Activated CD4-positive, alpha-beta T cell treated with anti-CD3 and anti-CD28 coated beads for 36 hours (primary cell): ENCODE data around the gene MN1. TPM values are rescaled to one million over a fixed set of nuclear protein-coding genes. Genes with fewer than 3 reads are reported as not detected.

Experiments used
- ATAC-seq: fragments of 200-7000 bp; cut with Tn5 transposase; one replicate; pipeline ENCODE4 v1.10.0; 2021; ENCODE audit warnings: mild to moderate bottlenecking, moderate library complexity
- CTCF ChIA-PET: fragments of 350-600 bp; sonication (Branson Sonifier 250); formaldehyde crosslinking; loops from one replicate; lab custom pipeline; 2021; ENCODE audit warnings: antibody characterized with exemption; lab: Charles Lee
- POLR2A ChIA-PET: fragments of 350-600 bp; sonication (Branson Sonifier 250); formaldehyde crosslinking; loops from one replicate; lab custom pipeline; 2021; ENCODE audit warnings: antibody characterized with exemption, inconsistent platforms; lab: Charles Lee
- DNase-seq: peaks from one replicate; pipeline ENCODE4 v3.0.0-alpha.2; 2020
- H3K27ac Mint-ChIP-seq: one replicate; pipeline ENCODE4 v1.8.0; 2021; ENCODE audit warnings: mixed read lengths
- H3K27me3 Mint-ChIP-seq: one replicate; pipeline ENCODE4 v1.8.0; 2021; ENCODE audit warnings: mixed read lengths
- H3K36me3 Mint-ChIP-seq: one replicate; pipeline ENCODE4 v1.8.0; 2021; ENCODE audit warnings: low read depth, mixed read lengths
- H3K4me1 Mint-ChIP-seq: one replicate; pipeline ENCODE4 v1.8.0; 2021; ENCODE audit warnings: mixed read lengths
- H3K4me3 Mint-ChIP-seq: one replicate; pipeline ENCODE4 v1.8.0; 2021; ENCODE audit warnings: mild to moderate bottlenecking, moderate library complexity, mixed read lengths
- H3K9me3 Mint-ChIP-seq: one replicate; pipeline ENCODE4 v1.8.0; 2021; ENCODE audit warnings: low read depth, mixed read lengths
- intact Hi-C, 2 experiments: fragments of 100-400 bp; cut with DNase I in 1 of 2; cut with micrococcal nuclease in 1 of 2; formaldehyde crosslinking; loops; one replicate each; pipeline versions ENCODE4 v1.14.2 to v1.15.1; 2022 to 2024; cut with DNase I, micrococcal nuclease
- total RNA-seq, 2 experiments: library from RNA; stranded (reverse); gene quantifications; one replicate each; pipeline ENCODE4 v1.2.3, GENCODE V29; 2021

The MN1 gene
- total RNA-seq, 2 experiments from 2014 or later = 0.05 to 0.12 TPM

DNA sequence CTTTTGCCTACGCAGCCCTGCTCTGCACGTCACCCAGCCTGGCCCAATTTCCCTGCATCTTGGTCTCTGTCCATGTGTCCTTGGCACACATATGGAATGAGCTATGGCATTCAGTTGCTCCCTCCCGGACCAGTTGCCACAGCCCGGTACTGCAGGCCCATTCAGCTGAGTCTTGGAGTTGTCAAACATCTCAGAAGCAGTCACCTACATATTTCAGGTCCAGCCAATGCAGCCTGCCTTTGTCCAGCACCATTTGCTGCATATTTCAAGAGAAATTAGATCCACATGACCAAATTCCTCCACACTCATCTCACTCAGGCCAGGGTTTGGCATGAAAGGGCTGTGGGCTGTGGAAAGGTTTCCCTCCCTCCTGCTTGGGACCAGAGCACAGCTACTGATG, 76.8 kb downstream of the MN1 start:
- peaks cover 4% of the 10 kb centered on the region for H3K27me3 Mint-ChIP-seq
- ChIA-PET CTCF (no interaction called here), POLR2A (no interaction called here)
- H3K27ac Mint-ChIP-seq = no peak overlapping the region
- DNase-seq (no peak), ATAC-seq (no peak)
- H3K4me3 Mint-ChIP-seq = no peak overlapping the region
- no peaks in the 10 kb centered on the region for H3K36me3 Mint-ChIP-seq
- peaks cover 5% of the 10 kb centered on the region for H3K9me3 Mint-ChIP-seq
- intact Hi-C loops = no loop called here
- no peaks in the 10 kb centered on the region for H3K4me1 Mint-ChIP-seq

DNA sequence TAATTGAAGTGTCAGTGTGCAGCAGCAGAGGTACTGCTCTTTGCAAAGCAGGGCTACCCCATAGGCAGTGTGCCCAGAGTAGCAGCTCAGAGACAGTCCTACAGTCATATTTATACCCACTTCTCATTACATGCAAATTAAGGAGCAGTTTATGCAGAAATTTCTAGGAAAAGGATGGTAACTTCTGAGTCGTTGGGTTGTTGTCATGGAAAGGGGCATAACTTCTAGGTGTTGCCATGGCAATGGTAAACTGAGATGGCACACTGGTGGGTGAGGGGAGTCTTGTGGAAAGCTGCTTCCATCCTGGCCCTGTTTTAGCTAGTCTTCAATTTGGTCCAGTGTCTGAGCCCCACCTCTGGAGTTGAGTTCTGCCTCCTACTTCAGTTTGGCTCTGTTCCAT, 77.4 kb downstream of the MN1 start:
- Mint-ChIP-seq H3K27ac (no peak overlapping the region), H3K4me3 (no peak overlapping the region), H3K27me3 (peaks cover 4% of the 10 kb centered on the region), H3K9me3 (peaks cover 5% of the 10 kb centered on the region), H3K4me1 (no peaks in the 10 kb centered on the region), H3K36me3 (no peaks in the 10 kb centered on the region)
- POLR2A ChIA-PET = no interaction called here
- ATAC-seq (no peak), DNase-seq (no peak)
- intact Hi-C loops = no loop called here
- CTCF ChIA-PET = no interaction called here

DNA sequence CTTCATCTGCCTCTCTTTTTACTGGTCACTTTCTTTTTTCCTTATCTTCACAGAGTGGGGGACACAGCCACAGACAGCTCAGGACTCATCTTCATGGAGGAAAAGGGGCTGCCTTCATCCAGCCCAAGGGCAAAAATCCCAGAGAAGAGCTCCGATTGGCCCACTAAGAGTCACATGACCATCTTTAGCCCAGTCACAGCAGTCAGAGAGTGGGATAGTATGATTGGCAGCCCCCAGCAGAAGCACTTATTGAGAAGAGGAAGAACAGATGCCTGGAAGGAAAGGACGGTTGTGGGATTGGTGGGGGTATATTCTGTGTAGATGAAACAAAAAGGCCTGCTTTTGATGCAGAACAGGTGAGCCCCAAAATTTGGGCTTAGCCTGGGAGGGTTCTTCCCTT, 77.8 kb downstream of the MN1 start:
- ATAC-seq (no peak), DNase-seq (no peak)
- Mint-ChIP-seq H3K4me1 (no peaks in the 10 kb centered on the region), H3K36me3 (no peaks in the 10 kb centered on the region), H3K4me3 (no peak overlapping the region), H3K27me3 (peaks cover 4% of the 10 kb centered on the region), H3K27ac (no peak overlapping the region), H3K9me3 (peaks cover 5% of the 10 kb centered on the region)
- POLR2A ChIA-PET = no interaction called here
- intact Hi-C loops = no loop called here
- CTCF ChIA-PET = no interaction called here

DNA sequence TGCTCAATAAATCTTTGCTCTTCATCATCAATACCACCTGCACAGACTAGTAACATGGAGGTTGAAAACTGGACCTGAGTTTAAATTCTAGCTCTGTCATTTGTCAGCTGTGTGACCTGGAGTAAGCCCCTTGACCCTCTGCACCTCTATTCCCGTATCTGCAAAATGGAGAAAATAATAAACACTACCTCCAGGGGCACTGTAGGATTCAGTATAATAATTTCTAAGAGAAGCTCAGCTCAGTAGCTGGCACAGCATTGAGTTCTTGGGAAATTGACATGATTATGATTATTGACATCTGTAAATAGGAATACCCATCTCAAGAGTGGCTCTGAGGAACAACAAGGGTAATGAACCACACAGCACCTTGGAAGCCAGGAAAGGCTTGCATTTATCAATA, 78.4 kb downstream of the MN1 start:
- ChIA-PET POLR2A (no interaction called here), CTCF (no interaction called here)
- H3K4me1 Mint-ChIP-seq = no peaks in the 10 kb centered on the region
- H3K27ac Mint-ChIP-seq = no peak overlapping the region
- peaks cover 4% of the 10 kb centered on the region for H3K27me3 Mint-ChIP-seq
- DNase-seq = no peak
- no peaks in the 10 kb centered on the region for H3K36me3 Mint-ChIP-seq
- peaks cover 5% of the 10 kb centered on the region for H3K9me3 Mint-ChIP-seq
- intact Hi-C loops = no loop called here
- H3K4me3 Mint-ChIP-seq = no peak overlapping the region
- no peak for ATAC-seq

DNA sequence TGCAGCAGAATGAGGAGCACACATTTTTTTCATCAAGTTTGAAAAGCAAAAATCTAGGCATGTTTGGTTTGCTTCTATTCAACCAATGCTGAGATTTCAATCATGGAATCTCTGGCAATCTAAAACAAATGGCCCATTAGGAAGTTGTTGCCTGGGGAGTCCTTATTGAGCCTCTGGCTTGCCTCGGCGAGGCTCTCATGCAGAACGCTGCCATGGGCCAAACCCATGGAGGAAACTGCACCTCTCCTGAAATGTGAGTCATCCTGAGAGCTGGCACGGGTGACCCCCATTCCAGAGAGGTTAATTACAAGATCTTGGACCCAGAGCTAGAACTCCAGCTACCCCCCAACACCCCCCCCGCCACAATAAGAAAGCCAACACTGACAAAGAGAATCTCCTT, 80.7 kb downstream of the MN1 start:
- intact Hi-C loops = no loop called here
- no peak for ATAC-seq
- no peak overlapping the region for H3K27ac Mint-ChIP-seq
- H3K27me3 Mint-ChIP-seq = peaks cover 8% of the 10 kb centered on the region
- H3K9me3 Mint-ChIP-seq = peaks cover 7% of the 10 kb centered on the region
- H3K4me3 Mint-ChIP-seq = no peak overlapping the region
- DNase-seq = no peak
- H3K4me1 Mint-ChIP-seq = no peaks in the 10 kb centered on the region
- POLR2A ChIA-PET = no interaction called here
- no peaks in the 10 kb centered on the region for H3K36me3 Mint-ChIP-seq
- CTCF ChIA-PET = no interaction called here

DNA sequence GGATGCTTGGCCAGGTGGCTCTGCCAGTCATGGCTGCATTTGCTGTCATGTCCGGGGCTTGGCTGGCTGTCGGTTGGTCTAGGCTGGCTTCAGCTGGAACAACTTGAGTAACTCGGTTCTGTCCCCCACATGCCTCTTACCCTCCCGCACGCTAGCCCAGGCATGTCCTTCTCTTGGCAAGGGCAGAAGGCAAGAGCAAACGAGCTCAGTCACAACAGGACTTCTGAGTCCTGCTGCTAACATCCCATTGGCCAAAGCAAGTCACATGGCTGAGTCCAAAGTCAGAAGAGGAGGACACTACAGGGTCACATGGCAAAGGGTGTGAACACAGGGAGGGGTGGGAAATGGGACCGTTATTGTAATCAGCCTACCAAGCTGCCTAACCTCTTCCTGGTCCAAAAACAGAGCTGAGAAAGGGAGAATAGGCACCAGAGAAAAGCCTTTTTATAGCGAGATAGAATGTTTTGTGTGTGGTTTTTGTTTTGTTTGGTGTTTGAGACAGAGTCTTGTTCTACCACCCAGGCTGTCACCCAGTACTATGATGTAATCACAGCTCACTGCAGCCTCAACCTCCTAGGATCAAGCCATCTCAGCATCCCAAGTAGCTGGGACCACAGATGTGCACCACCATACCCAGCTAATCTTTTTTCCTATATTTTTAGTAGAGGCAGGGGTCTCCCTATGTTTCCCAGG, 81.9 kb downstream of the MN1 start:
- intact Hi-C loops = loop anchor here in 1 of 2 experiments (10.0 kb wide), 1 partner anchor 65 kb away; no protein-coding TSS in a partner anchor

DNA sequence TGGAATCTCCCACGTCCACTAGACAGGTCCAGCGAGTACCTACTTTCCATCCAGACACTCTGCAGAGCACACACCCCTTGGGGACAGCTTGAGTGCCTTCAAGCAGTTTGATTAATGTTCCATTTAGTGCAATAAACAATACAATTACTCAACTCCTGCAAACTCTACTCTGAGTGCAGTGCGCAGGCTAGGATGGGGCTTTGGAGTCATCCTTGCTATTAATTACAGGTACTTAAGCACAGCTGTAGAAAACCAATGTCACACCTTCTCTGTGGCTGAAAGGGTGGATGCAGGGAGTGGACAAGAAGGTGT, 82.6 kb downstream of the MN1 start:
- ChIA-PET POLR2A (no interaction called here), CTCF (no interaction called here)
- intact Hi-C loops = loop anchor here in 1 of 2 experiments (10.0 kb wide), 1 partner anchor 64 kb away; no protein-coding TSS in a partner anchor
- H3K27me3 Mint-ChIP-seq = peaks cover 8% of the 10 kb centered on the region
- H3K4me3 Mint-ChIP-seq = no peak overlapping the region
- ATAC-seq = no peak
- peaks cover 2% of the 10 kb centered on the region for H3K9me3 Mint-ChIP-seq
- no peak for DNase-seq
- H3K36me3 Mint-ChIP-seq = no peaks in the 10 kb centered on the region
- no peak overlapping the region for H3K27ac Mint-ChIP-seq
- H3K4me1 Mint-ChIP-seq = no peaks in the 10 kb centered on the region

More for the DNA sequence above, 81.9 kb downstream of the MN1 start:
- no peaks in the 10 kb centered on the region for H3K4me1 Mint-ChIP-seq
- H3K36me3 Mint-ChIP-seq = no peaks in the 10 kb centered on the region
- no peak overlapping the region for H3K4me3 Mint-ChIP-seq
- H3K27ac Mint-ChIP-seq = no peak overlapping the region
- peaks cover 8% of the 10 kb centered on the region for H3K27me3 Mint-ChIP-seq
- ChIA-PET POLR2A (no interaction called here), CTCF (interaction anchor here (0.6 to 0.8 kb wide), 2 partner anchors 20 to 60 kb away, joined by 3 to 4 read pairs; no protein-coding TSS in a partner anchor)
- no peak for ATAC-seq
- peak; percentile 6 for DNase-seq
- peaks cover 2% of the 10 kb centered on the region for H3K9me3 Mint-ChIP-seq

DNA sequence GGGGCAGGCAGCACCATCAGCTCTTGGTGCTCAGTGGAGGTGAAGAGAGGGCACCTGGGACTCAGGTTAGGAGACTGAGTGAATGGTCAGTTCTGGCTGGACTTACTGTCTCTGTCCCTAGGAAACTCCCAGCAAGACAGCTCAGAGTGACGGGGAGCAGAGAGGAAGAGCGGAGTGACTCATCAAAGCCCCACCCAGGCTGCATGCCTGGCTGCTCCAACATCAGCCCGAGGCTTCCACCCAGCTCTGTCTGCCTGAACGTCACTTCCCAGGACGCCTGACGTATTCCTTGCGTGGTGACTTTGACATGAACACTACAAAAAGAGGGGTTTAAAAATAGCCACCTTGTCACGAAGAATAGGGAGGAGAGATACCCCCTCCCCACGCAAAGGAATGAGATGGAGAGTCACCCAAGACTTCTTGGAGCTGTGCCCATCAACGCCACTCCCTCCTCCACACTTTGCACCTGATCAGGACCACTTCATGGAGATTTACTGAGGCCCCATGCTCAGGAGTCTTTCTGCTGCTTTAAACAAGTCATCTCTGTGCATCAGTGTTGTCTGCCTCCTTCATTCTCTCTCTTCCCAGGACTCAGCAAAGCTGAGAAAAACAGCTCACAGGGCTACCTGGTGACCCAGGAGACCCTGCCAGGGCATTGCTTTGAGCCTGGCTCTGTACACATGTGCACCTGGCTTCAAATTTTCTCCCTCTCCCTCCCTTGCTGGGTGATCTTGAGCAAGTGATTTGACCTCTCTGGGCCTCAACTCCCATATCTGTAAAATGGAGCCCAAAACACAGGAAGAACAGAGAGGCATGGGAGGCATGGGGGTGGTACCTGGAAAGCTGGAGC, 83.1 kb downstream of the MN1 start:
- no peak for DNase-seq
- POLR2A ChIA-PET = no interaction called here
- no peaks in the 10 kb centered on the region for H3K36me3 Mint-ChIP-seq
- no peak for ATAC-seq
- no peak overlapping the region for H3K27ac Mint-ChIP-seq
- peaks cover 8% of the 10 kb centered on the region for H3K27me3 Mint-ChIP-seq
- CTCF ChIA-PET = no interaction called here
- intact Hi-C loops = loop anchor here in 1 of 2 experiments (10.0 kb wide), 1 partner anchor 64 kb away; no protein-coding TSS in a partner anchor
- H3K4me3 Mint-ChIP-seq = no peak overlapping the region
- peaks cover 2% of the 10 kb centered on the region for H3K9me3 Mint-ChIP-seq
- H3K4me1 Mint-ChIP-seq = no peaks in the 10 kb centered on the region

DNA sequence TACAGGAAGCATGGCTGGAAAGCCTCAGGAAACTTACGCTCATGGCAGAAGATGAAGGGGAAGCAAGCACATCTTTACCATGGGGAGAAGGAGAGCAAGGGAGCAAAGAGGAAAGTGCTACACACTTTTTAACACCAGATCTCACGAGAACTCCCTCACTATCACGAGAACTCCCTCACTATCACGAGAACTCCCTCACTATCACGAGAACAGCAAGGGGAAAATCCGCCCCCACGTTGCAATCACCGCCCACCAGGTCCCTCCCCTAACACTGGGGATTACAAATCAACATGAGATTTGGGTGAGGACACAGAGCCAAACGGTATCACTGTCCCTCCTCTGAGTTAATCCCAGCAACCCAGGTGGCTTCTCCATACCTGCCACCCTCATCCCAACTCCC, 84.5 kb downstream of the MN1 start:
- Mint-ChIP-seq H3K4me3 (no peak overlapping the region), H3K27ac (no peak overlapping the region), H3K4me1 (no peaks in the 10 kb centered on the region), H3K36me3 (no peaks in the 10 kb centered on the region), H3K27me3 (peaks cover 9% of the 10 kb centered on the region), H3K9me3 (peaks cover 2% of the 10 kb centered on the region)
- ChIA-PET POLR2A (no interaction called here), CTCF (no interaction called here)
- intact Hi-C loops = loop anchor here in 1 of 2 experiments (10.0 kb wide), 1 partner anchor 62 kb away; no protein-coding TSS in a partner anchor
- DNase-seq = no peak
- no peak for ATAC-seq

DNA sequence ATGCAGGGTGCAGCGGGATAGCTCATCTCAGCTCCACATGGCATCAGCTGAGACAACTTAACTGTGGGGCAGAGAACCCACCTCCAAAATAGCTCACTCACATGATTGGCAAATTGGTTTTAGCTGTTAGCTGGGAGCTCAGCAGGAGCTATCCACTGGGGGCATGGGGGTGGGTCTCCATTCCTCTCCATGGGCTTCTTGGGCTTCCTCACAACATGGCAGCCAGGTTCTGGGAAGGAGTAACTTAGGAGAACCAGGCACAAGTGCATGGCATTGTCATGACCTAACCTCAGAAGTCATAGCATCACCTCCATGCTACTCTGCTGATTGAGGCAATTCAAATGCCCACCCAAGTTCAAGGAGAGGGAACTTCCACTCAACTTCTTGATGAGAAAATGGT, 85.5 kb downstream of the MN1 start:
- CTCF ChIA-PET = no interaction called here
- Mint-ChIP-seq H3K9me3 (peaks cover 2% of the 10 kb centered on the region), H3K36me3 (no peaks in the 10 kb centered on the region), H3K27me3 (peaks cover 11% of the 10 kb centered on the region), H3K27ac (no peak overlapping the region), H3K4me3 (no peak overlapping the region), H3K4me1 (no peaks in the 10 kb centered on the region)
- DNase-seq (no peak), ATAC-seq (no peak)
- intact Hi-C loops = loop anchor here in 1 of 2 experiments (10.0 kb wide), 1 partner anchor 61 kb away; no protein-coding TSS in a partner anchor
- POLR2A ChIA-PET = no interaction called here

DNA sequence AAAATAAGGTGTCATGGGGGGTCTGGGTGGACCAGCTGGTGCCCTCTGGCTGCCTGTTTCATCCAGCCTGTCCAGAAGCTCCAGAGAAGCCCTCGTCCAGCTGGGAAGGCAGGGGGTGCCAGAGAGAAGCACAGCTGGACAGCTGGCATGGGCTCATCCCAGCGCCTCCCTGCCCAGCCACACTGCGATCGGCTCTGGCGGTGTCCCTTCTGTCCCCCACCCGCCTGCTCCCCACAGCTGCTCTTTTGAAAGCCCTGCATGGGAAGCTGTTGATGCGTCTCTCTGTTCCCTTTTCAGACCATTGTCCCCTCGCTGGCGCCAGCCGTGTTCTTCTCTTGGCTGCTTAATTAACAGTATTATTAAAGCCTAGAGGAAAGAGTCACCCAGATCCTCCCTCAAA, 86.5 kb downstream of the MN1 start:
- peaks cover 2% of the 10 kb centered on the region for H3K9me3 Mint-ChIP-seq
- POLR2A ChIA-PET = no interaction called here
- CTCF ChIA-PET = interaction anchor here (0.6 kb wide), 1 partner anchor 1016 kb away, joined by 3 read pairs; no protein-coding TSS in a partner anchor

More for the DNA sequence above, 86.5 kb downstream of the MN1 start:
- Mint-ChIP-seq H3K27me3 (peaks cover 12% of the 10 kb centered on the region), H3K27ac (no peak overlapping the region), H3K4me1 (no peaks in the 10 kb centered on the region), H3K36me3 (no peaks in the 10 kb centered on the region), H3K4me3 (no peak overlapping the region)
- ATAC-seq (no peak), DNase-seq (no peak)
- intact Hi-C loops = loop anchor here in 1 of 2 experiments (10.0 kb wide), 1 partner anchor 60 kb away; no protein-coding TSS in a partner anchor
